Omental fat pad (tissue), 4 donors: ENCODE data around the gene OTUB1. TPM values are rescaled to one million over a fixed set of nuclear protein-coding genes. Genes with fewer than 3 reads are reported as not detected.
A peak's percentile ranks its signal among the peaks of the same experiment; 100 is the strongest.

Source experiments
- ATAC-seq: fragments of 150-250 bp; one replicate; pipeline ENCODE4 v1.9.1; 2016; ENCODE audit warnings: mild to moderate bottlenecking, moderate library complexity; ENCODE audit not compliant: low FRiP score
- DNase-seq: peaks from one replicate; pipeline ENCODE4 v3.0.0-alpha.2; 2019; ENCODE audit warnings: low spot score
- total RNA-seq, 4 donors: library from RNA; depleted of rRNA; stranded (reverse); fragments of >200 nt; gene quantifications; one replicate each; pipeline ENCODE4 v1.1.0, GENCODE V29; 2016
- TF ChIP-seq, protein P1 (sequence below), 3 donors: fragments of 450-650 bp; IDR thresholded peaks; one replicate each; pipeline ENCODE4 v1.5.1; 2016 to 2017; ENCODE audit warnings: antibody characterized with exemption in 3 of 3, mild to moderate bottlenecking in 3 of 3, moderate library complexity in 2 of 3

OTUB1 gene
- total RNA-seq, 4 donors from 2014 or later, result 44.4 to 59.2 (median 52.5) TPM

DNA sequence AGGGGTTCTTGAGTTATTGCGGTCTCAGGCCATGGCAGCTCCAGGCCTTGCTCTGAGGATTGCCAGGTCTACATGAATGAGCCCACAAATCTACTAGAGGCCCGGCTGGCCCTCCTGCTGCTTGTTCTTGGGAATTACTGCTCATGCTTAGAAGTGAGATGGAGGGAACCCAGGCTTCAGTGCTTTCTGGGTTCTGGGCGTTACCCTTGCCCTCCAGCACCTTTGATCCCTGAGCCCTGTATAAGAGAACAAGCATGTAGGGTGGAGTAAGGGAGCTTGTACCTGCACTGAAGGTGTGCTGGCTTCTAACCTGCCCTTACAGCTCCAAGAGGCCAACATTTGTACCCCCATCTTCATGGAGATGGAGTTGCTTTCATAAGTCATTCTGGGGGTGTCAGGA lies 43.4 kb upstream of the OTUB1 start:
- no peak for DNase-seq
- TF ChIP-seq, protein P1, sequence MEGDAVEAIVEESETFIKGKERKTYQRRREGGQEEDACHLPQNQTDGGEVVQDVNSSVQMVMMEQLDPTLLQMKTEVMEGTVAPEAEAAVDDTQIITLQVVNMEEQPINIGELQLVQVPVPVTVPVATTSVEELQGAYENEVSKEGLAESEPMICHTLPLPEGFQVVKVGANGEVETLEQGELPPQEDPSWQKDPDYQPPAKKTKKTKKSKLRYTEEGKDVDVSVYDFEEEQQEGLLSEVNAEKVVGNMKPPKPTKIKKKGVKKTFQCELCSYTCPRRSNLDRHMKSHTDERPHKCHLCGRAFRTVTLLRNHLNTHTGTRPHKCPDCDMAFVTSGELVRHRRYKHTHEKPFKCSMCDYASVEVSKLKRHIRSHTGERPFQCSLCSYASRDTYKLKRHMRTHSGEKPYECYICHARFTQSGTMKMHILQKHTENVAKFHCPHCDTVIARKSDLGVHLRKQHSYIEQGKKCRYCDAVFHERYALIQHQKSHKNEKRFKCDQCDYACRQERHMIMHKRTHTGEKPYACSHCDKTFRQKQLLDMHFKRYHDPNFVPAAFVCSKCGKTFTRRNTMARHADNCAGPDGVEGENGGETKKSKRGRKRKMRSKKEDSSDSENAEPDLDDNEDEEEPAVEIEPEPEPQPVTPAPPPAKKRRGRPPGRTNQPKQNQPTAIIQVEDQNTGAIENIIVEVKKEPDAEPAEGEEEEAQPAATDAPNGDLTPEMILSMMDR (IDR thresholded peaks at IDR 0.05), result no peak
- ATAC-seq, result no peak

DNA sequence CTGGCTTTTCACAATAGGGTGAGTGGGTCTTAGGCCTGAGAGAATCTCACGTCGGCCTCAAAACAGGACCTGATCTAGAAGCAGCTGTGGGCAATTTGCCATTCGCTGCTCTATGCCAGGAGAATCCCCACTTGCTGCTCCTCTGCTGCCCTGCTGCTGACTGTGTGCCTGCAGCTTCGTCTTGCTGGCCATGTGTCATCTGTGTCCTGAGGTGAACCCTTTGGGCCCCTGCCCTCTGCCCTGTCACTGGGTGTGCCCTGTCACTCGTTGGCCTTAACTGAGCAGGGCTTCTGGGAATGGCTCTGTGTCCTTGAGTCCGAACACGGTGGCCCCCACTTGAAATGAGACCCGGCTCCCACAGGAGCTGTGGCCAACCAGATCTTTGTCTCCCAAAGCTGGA lies 41.3 kb upstream of the OTUB1 start:
- DNase-seq (no peak), ATAC-seq (no peak)
- TF ChIP-seq, protein P1 (IDR thresholded peaks at IDR 0.05), result no peak

DNA sequence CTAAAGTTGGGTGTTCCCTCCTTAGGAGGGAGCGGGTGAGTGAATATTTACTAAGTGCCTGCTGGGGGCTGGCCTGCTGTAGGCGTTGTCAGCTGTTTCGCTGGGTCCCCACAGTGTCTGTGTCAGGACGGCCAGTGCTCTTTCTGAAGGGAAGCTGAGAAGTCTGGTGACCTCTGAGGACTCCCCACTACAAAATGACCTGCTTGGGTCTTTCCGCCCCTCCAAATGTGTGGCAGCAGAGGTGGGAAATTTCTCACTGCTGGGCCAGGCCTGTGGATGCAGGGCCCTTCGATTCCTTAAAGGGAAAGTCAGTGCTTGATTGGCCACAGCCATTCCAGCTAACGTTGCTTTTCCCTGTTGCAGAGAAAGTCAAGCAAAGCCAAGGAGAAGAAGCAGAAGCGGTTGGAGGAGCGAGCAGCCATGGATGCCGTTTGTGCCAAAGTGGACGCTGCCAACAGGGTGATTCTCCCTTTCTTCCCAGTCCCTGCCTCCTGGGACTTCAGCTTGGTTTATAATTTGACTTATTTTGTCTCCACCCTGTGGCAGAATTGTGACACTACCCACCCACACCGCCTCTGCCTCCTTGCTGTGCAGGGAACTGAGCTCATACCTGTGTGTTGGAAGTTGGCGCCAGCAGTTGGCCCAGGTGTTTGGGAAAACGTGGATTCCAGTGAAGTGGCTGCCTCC lies 40.6 kb upstream of the OTUB1 start:
- TF ChIP-seq, protein P1 (IDR thresholded peaks at IDR 0.05), result peak in 1 of 3 donors; percentile 34
- DNase-seq (no peak), ATAC-seq (peak; percentile 78)

DNA sequence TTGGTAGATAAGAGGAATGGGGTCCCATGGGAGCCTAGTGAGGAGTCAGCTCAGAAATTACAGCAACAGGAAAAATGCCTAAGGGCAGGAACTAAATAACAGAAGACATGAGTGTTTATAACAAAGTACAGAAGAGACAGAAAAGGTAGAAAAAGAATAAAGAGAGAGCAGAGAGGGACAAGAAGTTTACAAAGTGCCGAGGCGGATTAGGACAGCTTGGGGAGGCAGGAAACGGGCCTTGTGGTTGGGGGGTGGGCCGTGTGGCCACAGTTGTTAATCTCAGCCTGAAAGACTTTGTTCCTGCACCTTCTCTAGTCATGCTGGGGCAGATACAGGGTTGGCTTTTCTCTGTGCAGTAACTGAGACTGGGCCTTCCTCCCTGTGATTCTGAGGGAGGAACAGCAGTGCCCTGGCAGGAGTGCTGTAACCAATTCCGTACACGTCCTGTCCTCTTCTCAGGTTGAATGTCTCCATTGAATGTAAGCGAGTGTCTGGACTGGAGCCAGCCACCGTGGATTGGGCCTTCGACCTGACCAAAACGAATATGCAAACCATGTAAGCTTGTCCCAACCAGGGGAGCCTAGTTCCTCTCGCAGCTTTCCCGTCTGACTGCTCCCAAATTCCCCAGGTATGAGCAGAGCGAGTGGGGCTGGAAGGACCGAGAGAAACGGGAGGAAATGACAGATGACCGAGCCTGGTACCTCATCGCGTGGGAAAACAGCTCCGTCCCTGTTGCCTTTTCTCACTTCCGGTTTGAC lies 34.3 kb upstream of the OTUB1 start:
- TF ChIP-seq, protein P1 (IDR thresholded peaks at IDR 0.05), result no peak
- no peak for DNase-seq
- ATAC-seq, result no peak

DNA sequence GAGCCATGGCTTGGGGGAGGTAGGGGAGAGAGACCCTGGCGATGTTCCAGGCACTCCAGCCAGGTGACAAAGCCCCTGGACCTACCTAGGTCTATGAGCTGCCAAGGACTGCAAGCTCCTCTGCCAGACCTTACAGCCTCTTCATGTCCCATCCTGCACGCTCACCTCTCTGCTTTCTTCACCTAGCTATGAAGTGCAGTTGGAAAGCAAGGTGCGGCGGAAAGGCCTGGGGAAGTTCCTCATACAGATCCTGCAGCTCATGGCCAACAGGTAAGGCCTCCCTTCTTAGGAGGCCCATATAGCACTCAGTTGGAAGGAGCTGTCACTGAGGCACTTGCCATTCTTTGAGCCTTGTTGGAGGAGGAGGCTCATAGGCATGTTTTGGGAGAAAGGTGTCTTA lies 33.7 kb upstream of the OTUB1 start:
- no peak for DNase-seq
- ATAC-seq, result no peak
- TF ChIP-seq, protein P1 (IDR thresholded peaks at IDR 0.05), result no peak

DNA sequence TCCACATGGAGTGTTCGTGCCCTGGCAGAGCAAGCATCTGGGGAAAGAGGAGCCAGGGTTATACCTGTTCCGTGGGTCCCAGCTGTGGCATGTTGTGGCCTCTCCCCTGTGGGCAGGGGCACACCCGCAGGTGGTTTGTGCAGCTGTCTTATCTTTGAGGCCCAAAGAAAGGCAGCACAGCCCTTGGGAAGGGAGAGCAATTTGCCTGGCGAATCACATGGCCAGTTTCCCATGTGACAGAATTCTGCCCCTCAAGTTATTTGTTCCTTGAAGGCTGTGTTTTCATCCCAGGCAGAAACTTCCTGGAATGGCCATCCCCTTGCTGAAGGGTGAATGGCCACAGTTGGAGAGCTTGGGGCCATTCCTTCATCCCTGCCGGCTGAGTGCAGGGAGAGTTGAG lies 28.2 kb upstream of the OTUB1 start:
- ATAC-seq (no peak), DNase-seq (no peak)
- TF ChIP-seq, protein P1 (IDR thresholded peaks at IDR 0.05), result no peak
